22Rv1 (cell line): ENCODE data around the gene STK26.

Experiments used
- H3K27ac ChIP-seq: fragments of 450-650 bp; 2 replicates; pipeline ENCODE4 v1.5.1; 2017
- ZFX ChIP-seq: fragments of 450-650 bp; IDR thresholded peaks from 2 replicates; pipeline ENCODE4 v1.6.1; 2017; ENCODE audit warnings: antibody characterized with exemption, borderline replicate concordance
- TF ChIP-seq, protein P1 (sequence below): fragments of 450-650 bp; IDR thresholded peaks from 2 replicates; pipeline ENCODE4 v1.5.1; 2017; ENCODE audit warnings: mild to moderate bottlenecking

Gene STK26

DNA sequence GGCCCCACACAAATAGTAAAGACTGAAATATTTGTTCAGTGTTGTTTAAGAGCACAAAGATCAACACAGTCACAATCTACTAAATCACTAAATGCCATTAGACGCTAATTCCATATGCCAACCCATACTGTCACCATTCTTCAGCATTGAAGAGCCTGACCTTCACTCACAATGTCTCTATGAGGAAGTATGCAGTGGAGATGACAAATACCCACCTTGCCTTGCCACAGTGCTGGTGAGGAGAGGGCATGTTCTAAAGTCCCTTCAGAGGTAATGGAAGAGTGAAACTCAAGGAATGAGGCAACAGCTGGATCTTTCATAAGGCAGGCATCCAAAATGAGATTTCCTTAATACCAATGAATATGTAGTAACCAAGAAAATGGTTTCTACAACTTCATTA, 54.3 kb downstream of the STK26 start:
- H3K27ac ChIP-seq: no peak overlapping the region
- TF ChIP-seq, protein P1, sequence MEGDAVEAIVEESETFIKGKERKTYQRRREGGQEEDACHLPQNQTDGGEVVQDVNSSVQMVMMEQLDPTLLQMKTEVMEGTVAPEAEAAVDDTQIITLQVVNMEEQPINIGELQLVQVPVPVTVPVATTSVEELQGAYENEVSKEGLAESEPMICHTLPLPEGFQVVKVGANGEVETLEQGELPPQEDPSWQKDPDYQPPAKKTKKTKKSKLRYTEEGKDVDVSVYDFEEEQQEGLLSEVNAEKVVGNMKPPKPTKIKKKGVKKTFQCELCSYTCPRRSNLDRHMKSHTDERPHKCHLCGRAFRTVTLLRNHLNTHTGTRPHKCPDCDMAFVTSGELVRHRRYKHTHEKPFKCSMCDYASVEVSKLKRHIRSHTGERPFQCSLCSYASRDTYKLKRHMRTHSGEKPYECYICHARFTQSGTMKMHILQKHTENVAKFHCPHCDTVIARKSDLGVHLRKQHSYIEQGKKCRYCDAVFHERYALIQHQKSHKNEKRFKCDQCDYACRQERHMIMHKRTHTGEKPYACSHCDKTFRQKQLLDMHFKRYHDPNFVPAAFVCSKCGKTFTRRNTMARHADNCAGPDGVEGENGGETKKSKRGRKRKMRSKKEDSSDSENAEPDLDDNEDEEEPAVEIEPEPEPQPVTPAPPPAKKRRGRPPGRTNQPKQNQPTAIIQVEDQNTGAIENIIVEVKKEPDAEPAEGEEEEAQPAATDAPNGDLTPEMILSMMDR: no peak
- TF ChIP-seq ZFX: no peak

DNA sequence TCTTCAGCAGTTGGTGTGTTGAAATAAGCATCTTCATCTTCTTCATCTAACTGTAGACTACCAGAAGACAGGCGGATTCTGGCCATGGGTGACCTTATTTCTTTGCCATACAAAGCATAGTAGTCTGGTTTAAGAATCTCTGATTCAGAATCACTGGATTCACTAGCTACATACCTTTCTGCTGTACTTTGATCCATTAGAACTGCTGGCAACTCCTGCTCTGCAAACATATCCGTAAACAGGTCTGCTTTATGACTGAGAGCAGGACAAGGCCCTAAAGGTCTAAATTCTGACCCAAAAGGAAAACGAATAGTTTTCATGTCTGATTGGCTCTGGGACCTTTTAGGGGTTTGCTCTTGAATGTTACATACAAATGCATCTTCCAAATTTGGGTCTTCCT, 54.8 kb downstream of the STK26 start:
- H3K27ac ChIP-seq: no peak overlapping the region

DNA sequence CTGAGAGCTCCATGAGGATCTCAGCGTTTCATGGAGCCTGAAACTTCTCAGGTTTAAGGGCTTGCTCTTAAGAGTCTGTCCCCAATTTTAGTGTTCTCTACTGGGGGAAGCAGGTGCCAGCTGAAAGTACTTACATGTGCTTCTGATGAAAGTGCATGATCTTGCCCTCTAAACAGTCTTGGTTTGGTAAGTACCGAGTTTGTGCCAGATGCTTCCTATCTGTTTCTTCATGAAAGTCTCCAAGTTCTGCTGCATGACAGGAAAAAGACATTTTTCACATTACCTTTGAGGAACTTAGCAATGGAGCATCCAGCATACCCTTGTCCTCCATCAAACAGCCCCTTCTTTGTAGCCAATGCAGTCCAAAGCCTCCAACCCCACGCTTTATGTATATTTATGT, 62.7 kb downstream of the STK26 start:
- no peak overlapping the region for H3K27ac ChIP-seq
- TF ChIP-seq ZFX: no peak
- TF ChIP-seq, protein P1: no peak

More for the DNA sequence above, 54.8 kb downstream of the STK26 start:
- TF ChIP-seq ZFX: no peak
- TF ChIP-seq, protein P1: no peak

DNA sequence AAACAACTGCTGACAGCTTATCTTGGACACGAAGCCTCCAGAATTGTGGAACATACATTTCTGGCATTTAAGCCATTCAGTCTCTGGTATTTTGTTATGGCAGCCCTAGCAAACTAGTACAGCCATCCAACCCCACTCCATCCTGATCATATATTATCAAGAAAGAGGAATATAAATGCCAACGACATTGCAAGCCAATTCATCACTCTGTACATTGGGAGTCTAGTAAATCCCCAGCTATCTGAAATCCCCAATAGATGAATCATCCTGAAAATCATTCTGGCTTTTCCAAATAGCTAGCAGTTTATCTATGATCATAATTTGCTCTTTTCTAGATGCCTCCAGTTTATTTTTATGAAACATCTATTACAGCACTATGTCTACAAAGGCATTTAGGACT, 63.6 kb downstream of the STK26 start:
- H3K27ac ChIP-seq: no peak overlapping the region
- TF ChIP-seq, protein P1: no peak
- TF ChIP-seq ZFX: no peak

DNA sequence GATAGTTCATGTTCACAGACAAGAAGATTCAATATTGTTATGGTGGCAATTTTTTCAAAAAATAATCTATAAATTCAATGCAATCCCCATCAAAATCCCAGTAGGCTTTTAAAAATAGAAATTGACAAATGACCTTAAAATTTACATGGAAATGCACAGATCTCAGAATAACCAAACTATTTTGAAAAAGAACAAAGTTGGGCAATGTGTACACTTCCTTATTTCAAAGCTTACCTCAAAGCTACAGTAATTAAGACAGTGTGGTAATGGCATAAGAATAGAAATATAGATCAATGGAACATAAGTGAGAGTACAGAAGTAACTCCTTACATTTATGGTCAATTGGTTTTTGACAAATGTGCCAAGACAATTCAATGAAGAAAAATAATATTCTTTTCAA, 65.8 kb downstream of the STK26 start:
- TF ChIP-seq ZFX: no peak
- TF ChIP-seq, protein P1: no peak
- H3K27ac ChIP-seq: no peak overlapping the region

DNA sequence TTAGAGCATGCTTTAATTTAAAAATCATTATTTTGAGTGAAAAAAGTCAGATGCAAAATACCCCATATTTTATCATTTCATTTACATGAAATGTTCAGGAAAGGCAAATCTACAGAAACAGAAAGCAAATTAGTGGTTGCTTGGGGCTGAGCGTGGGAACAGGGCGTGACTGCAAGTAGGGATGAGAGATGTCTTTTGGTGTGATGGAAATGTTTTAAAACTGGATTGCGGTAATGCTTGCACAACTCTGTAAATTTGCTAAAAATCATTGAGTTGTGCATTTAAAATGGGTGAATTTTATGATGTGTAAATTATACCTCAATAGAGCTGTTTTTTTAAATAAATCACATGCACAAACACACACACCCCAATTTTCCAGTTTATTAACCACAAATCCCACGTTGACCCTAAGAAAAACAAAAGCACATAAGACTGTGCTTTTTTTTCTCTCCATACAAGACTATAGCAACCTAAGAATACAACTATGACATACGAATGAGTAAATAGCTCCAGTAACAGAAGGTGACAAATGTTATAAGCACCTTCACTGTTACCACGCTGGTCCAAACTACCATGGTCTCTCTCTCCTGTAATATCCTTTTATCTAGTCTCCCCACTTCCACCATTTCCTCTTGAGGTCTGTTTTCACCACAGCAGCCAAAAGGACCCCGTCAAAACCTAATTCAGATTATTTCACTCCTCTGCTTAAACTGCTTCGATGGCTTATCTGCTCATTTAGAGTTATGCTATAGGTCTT, 67.5 kb downstream of the STK26 start:
- H3K27ac ChIP-seq: no peak overlapping the region
- TF ChIP-seq, protein P1: no peak
- TF ChIP-seq ZFX: no peak

DNA sequence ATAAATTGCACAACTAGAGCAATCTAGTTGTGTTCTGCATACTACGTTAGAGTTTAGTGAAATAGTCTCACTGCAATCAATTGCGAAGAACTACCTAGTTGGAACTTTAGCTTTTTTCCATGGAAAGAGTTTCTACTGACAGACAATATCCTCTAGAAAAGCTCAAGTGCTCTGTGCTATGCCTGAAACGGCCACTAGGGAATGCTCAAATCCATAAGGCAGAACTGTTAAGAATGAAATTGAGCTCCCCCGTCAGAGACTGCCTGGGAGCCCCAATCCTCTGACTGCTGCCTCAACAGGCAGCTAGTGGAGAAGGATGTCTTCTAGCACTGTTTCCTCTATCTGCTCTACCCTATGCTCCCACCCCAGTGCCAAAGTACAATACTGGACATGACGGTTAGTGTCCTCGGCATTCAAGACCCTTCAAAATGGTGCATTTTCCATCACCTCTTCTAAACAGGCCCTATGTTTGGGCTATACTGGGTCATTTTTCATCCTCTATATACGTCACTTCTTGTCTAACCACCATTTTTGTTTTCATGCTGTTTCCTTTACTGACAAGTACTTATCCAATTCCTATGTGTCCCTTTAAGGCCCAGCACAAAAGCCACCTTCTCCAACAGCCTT, 69.5 kb downstream of the STK26 start:
- no peak for TF ChIP-seq ZFX
- TF ChIP-seq, protein P1: peak; percentile 75
- H3K27ac ChIP-seq: no peak overlapping the region
